ENCODE data around the gene AOPEP.

The AOPEP gene

GRCh38 chr9:94717761-94718160 is 8.7 kb upstream of the AOPEP start:
- DNase-seq: no peak

GRCh38 chr9:94718936-94719335 is 7.6 kb upstream of the AOPEP start:
- no peak for DNase-seq

- no peak for DNase-seq
Measured at GRCh38 chr9:94719878-94720277, 6.6 kb upstream of the AOPEP start.

GRCh38 chr9:94720846-94721549 is 5.5 kb upstream of the AOPEP start:
- DNase-seq: no peak

GRCh38 chr9:94721754-94722153 is 4.7 kb upstream of the AOPEP start:
- DNase-seq: no peak

- DNase-seq: no peak
Measured at GRCh38 chr9:94725293-94725692, 1.2 kb upstream of the AOPEP start.

GRCh38 chr9:94728719-94729118 is 2.2 kb downstream of the AOPEP start:
- DNase-seq: no peak

GRCh38 chr9:94729199-94729598 is 2.7 kb downstream of the AOPEP start:
- DNase-seq: no peak

- no peak for DNase-seq
Measured at GRCh38 chr9:94734054-94734754, 7.7 kb downstream of the AOPEP start.

- DNase-seq: no peak
Measured at GRCh38 chr9:94736759-94737158, 10.3 kb downstream of the AOPEP start.

- no peak for DNase-seq
Measured at GRCh38 chr9:94740145-94740840, 13.8 kb downstream of the AOPEP start.

- DNase-seq: no peak
Measured at GRCh38 chr9:94741866-94742265, 15.4 kb downstream of the AOPEP start.

- DNase-seq: no peak
Measured at GRCh38 chr9:94743035-94743954, 16.8 kb downstream of the AOPEP start.

- DNase-seq: no peak
Measured at GRCh38 chr9:94745806-94746540, 19.5 kb downstream of the AOPEP start.

GRCh38 chr9:94746541-94747370 is 20.3 kb downstream of the AOPEP start:
- no peak for DNase-seq

GRCh38 chr9:94754976-94755475 is 28.5 kb downstream of the AOPEP start:
- DNase-seq: no peak

- no peak for DNase-seq
Measured at GRCh38 chr9:94757158-94757557, 30.7 kb downstream of the AOPEP start.

GRCh38 chr9:94758031-94758430 is 31.5 kb downstream of the AOPEP start:
- DNase-seq: no peak

- no peak for DNase-seq
Measured at GRCh38 chr9:94758880-94759279, 32.4 kb downstream of the AOPEP start.

GRCh38 chr9:94760010-94760409 is 33.5 kb downstream of the AOPEP start:
- DNase-seq: no peak

GRCh38 chr9:94760660-94761059 is 34.2 kb downstream of the AOPEP start:
- no peak for DNase-seq

All from RPMI8226 (cell line).